HepG2 (cell line): Measurements from ENCODE around the gene STMN3. TPM values are rescaled to one million over a fixed set of nuclear protein-coding genes. Genes with fewer than 3 reads are reported as not detected.

Experiments
- BRD4 ChIP-seq: sonication (generic); formaldehyde crosslinking; IDR thresholded peaks from 2 replicates; pipeline ENCODE4 v1.4.0; 2020; ENCODE audit warnings: missing genetic modification reagents
- FLYWCH1 ChIP-seq: sonication (generic); formaldehyde crosslinking; IDR thresholded peaks from 2 replicates; pipeline ENCODE4 v1.8.1; 2023; ENCODE audit warnings: mild to moderate bottlenecking, missing genetic modification reagents
- FOXA3 ChIP-seq: IDR thresholded peaks from 2 replicates; pipeline ENCODE4 v1.6.1; 2016; ENCODE audit warnings: missing genetic modification reagents, missing compliant biosample characterization
- FOXK1 ChIP-seq: sonication (generic); formaldehyde crosslinking; IDR thresholded peaks from 2 replicates; pipeline ENCODE4 v1.4.0; 2020; ENCODE audit warnings: low read depth, missing genetic modification reagents, borderline replicate concordance
- FOXO1 ChIP-seq: sonication (generic); formaldehyde crosslinking; IDR thresholded peaks from 2 replicates; pipeline ENCODE4 v1.4.0; 2020; ENCODE audit warnings: missing genetic modification reagents
- HOXA3 ChIP-seq: sonication (generic); formaldehyde crosslinking; IDR thresholded peaks from 2 replicates; pipeline ENCODE4 v1.5.0; 2020; ENCODE audit warnings: missing genetic modification reagents
- MBD4 ChIP-seq: IDR thresholded peaks from 2 replicates; pipeline ENCODE4 v1.6.1; 2012; ENCODE audit warnings: low read length, inconsistent platforms, borderline replicate concordance
- NFYC ChIP-seq: IDR thresholded peaks from 2 replicates; pipeline ENCODE4 v1.6.1; 2016; ENCODE audit warnings: missing genetic modification reagents, missing compliant biosample characterization
- PCBP1 ChIP-seq: fragments of 200-400 bp; formaldehyde crosslinking; IDR thresholded peaks from 2 replicates; pipeline ENCODE4 v1.6.1; 2017; ENCODE audit warnings: mild to moderate bottlenecking, low read depth, low read length, borderline replicate concordance
- PHF5A ChIP-seq: IDR thresholded peaks from one replicate; pipeline ENCODE4 v1.6.1; 2018; ENCODE audit warnings: low read depth, missing genetic modification reagents; ENCODE audit not compliant: unreplicated experiment
- RAD51 ChIP-seq: fragments of 450-650 bp; IDR thresholded peaks from 2 replicates; pipeline ENCODE4 v1.6.1; 2016; ENCODE audit warnings: borderline replicate concordance
- RBFOX2 ChIP-seq: fragments of 200-400 bp; formaldehyde crosslinking; IDR thresholded peaks from 2 replicates; pipeline ENCODE4 v1.6.1; 2017; ENCODE audit warnings: low read depth, mild to moderate bottlenecking, low read length
- RNF2 ChIP-seq: fragments of 450-650 bp; conservative IDR thresholded peaks from 2 replicates; pipeline ENCODE4 v1.6.1; 2016; ENCODE audit warnings: low read depth
- RXRB ChIP-seq: IDR thresholded peaks from 2 replicates; pipeline ENCODE4 v1.6.1; 2016; ENCODE audit warnings: borderline replicate concordance, missing genetic modification reagents, missing compliant biosample characterization
- SMARCC2 ChIP-seq: fragments of 450-650 bp; IDR thresholded peaks from 2 replicates; pipeline ENCODE4 v1.6.1; 2017; ENCODE audit warnings: antibody characterized with exemption, mild to moderate bottlenecking
- SNAPC2 ChIP-seq: sonication (generic); formaldehyde crosslinking; IDR thresholded peaks from 2 replicates; pipeline ENCODE4 v1.8.1; 2022; ENCODE audit warnings: mild to moderate bottlenecking, missing genetic modification reagents
- SRSF1 ChIP-seq: fragments of 200-400 bp; formaldehyde crosslinking; optimal IDR thresholded peaks from 2 replicates; pipeline ENCODE3; 2017; ENCODE audit warnings: mild to moderate bottlenecking, low read depth, low read length, moderate library complexity
- TIGD3 ChIP-seq: sonication (generic); formaldehyde crosslinking; IDR thresholded peaks from 2 replicates; pipeline ENCODE4 v1.5.1; 2020; ENCODE audit warnings: mild to moderate bottlenecking, missing genetic modification reagents, borderline replicate concordance
- ZBTB7A ChIP-seq: sonication (generic); formaldehyde crosslinking; IDR thresholded peaks from 2 replicates; pipeline ENCODE4 v1.8.0; 2022; ENCODE audit warnings: mild to moderate bottlenecking, missing genetic modification reagents
- ZFP37 ChIP-seq: sonication (generic); formaldehyde crosslinking; IDR thresholded peaks from 2 replicates; pipeline ENCODE4 v1.4.0; 2020; ENCODE audit warnings: missing genetic modification reagents, borderline replicate concordance
- ZNF205 ChIP-seq: IDR thresholded peaks from 2 replicates; pipeline ENCODE4 v1.6.1; 2018; ENCODE audit warnings: missing biosample characterization, missing genetic modification reagents
- ZNF275 ChIP-seq: sonication (generic); formaldehyde crosslinking; IDR thresholded peaks from 2 replicates; pipeline ENCODE4 v1.8.0; 2022; ENCODE audit warnings: missing genetic modification reagents, mild to moderate bottlenecking, inconsistent platforms, borderline replicate concordance
- ZNF276 ChIP-seq: sonication (generic); formaldehyde crosslinking; IDR thresholded peaks from 2 replicates; pipeline ENCODE4 v1.4.0; 2020; ENCODE audit warnings: mild to moderate bottlenecking, low read depth, missing genetic modification reagents
- ZNF530 ChIP-seq: sonication (generic); formaldehyde crosslinking; IDR thresholded peaks from 2 replicates; pipeline ENCODE4 v1.5.0; 2020; ENCODE audit warnings: low read depth, mild to moderate bottlenecking, missing genetic modification reagents
- ZXDC ChIP-seq: sonication (generic); formaldehyde crosslinking; IDR thresholded peaks from 2 replicates; pipeline ENCODE4 v1.5.0; 2020; ENCODE audit warnings: mild to moderate bottlenecking, missing genetic modification reagents
- polyA plus RNA-seq, 8 experiments: library from polyadenylated mRNA; depleted of rRNA in 3 of 8; stranded (reverse) in 7 of 8; unstranded in 1 of 8; fragments of >200 nt; fragmentation: Illumina TruSeq in 4 of 8; extraction: Trizol in 4 of 8; gene quantifications; 2 replicates each; pipeline versions ENCODE4 v1.2.1 to v1.2.3, GENCODE V29; 2011 to 2016; ENCODE audit warnings: low read depth in 4 of 8, missing spikeins in 1 of 8, mixed read lengths in 1 of 8; ENCODE audit not compliant: insufficient read depth in 1 of 8
- total RNA-seq, 5 experiments: library from RNA; depleted of rRNA; stranded (reverse); fragments of >200 nt; fragmentation: Illumina TruSeq; extraction: Trizol; gene quantifications; 2 replicates each; pipeline ENCODE4 v1.2.3, GENCODE V29; 2016; ENCODE audit warnings: low read depth in 1 of 5

STMN3 gene
- total and polyA plus RNA-seq, 2 of the 13 experiments (the other 11 are each of a cell fraction or from before 2014, with no cell fraction given) = 21.0 to 48.3 TPM

- no peak for TF ChIP-seq ZXDC
- no peak for TF ChIP-seq BRD4 (CRISPR knock-in tag)
- no peak for TF ChIP-seq PCBP1
- no peak for TF ChIP-seq RBFOX2
- no peak for TF ChIP-seq ZNF275 (CRISPR knock-in tag)
- no peak for TF ChIP-seq SMARCC2
- no peak for TF ChIP-seq ZNF276
- TF ChIP-seq FLYWCH1 = no peak
- no peak for TF ChIP-seq ZBTB7A (CRISPR knock-in tag)
- no peak for TF ChIP-seq SRSF1
- peak; percentile 20; the same call in 1 of the 2 replicates for TF ChIP-seq RXRB
- TF ChIP-seq FOXK1 (CRISPR knock-in tag) = peak; percentile 24; the same call in 1 of the 2 replicates
- no peak for TF ChIP-seq MBD4
- TF ChIP-seq HOXA3 (CRISPR knock-in tag) = peak; percentile 67
- no peak for TF ChIP-seq NFYC (CRISPR knock-in tag)
- TF ChIP-seq RNF2 = no peak
- 0 out of 2 replicates have a peak, but pooled peaks have one; percentile 12 for TF ChIP-seq FOXO1 (CRISPR knock-in tag)
- TF ChIP-seq ZNF530 (CRISPR knock-in tag) = no peak
- TF ChIP-seq RAD51 = no peak
- no peak for TF ChIP-seq TIGD3 (CRISPR knock-in tag)
- TF ChIP-seq FOXA3 (CRISPR knock-in tag) = no peak
- no peak for TF ChIP-seq PHF5A
- TF ChIP-seq ZNF205 = no peak
- TF ChIP-seq SNAPC2 (CRISPR knock-in tag) = no peak
- no peak for TF ChIP-seq ZFP37
Observed at GRCh38 chr20:63624486-63624885, 28.7 kb downstream of the STMN3 start (continued).
